ENCODE data around the gene CACNA1S. TPM values are rescaled to one million over a fixed set of nuclear protein-coding genes. Genes with fewer than 3 reads are reported as not detected.

Gene CACNA1S
- total RNA-seq, 1 experiment from 2014 or later = 0.02 TPM

DNA sequence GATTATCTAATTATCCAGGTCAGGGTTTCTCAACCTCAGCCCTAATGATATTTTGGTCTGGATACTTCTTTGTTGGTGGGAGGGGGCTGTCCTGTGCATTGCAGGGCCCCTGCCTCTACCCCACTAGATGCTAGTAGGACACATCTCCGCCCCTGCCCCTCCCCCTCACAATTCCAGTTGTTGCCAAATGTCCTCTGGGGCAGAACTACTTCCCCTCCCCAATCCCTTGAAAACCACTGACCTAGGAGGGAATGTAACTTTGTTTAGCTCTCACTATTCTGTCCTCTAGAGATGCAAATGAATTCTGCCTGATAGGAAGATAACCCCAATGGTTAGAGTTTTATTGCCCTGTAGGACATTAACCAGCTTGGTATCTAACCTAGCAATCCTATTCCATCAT, 8.1 kb downstream of the CACNA1S start (continued):
- TF ChIP-seq, protein P1, sequence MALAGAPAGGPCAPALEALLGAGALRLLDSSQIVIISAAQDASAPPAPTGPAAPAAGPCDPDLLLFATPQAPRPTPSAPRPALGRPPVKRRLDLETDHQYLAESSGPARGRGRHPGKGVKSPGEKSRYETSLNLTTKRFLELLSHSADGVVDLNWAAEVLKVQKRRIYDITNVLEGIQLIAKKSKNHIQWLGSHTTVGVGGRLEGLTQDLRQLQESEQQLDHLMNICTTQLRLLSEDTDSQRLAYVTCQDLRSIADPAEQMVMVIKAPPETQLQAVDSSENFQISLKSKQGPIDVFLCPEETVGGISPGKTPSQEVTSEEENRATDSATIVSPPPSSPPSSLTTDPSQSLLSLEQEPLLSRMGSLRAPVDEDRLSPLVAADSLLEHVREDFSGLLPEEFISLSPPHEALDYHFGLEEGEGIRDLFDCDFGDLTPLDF (CRISPR knock-in tag; IDR thresholded peaks at IDR 0.05) = no peak
- no peak for TF ChIP-seq OVOL2 (CRISPR knock-in tag; IDR thresholded peaks at IDR 0.05; ENCODE audit: borderline replicate concordance)
- no peak for TF ChIP-seq FOXJ3 (CRISPR knock-in tag; IDR thresholded peaks at IDR 0.05; ENCODE audit: borderline replicate concordance)
- TF ChIP-seq GTF2I (CRISPR knock-in tag; conservative IDR thresholded peaks at IDR 0.05) = no peak
- TF ChIP-seq SMAD4 (CRISPR knock-in tag; IDR thresholded peaks at IDR 0.05) = no peak
- TF ChIP-seq, protein P2, sequence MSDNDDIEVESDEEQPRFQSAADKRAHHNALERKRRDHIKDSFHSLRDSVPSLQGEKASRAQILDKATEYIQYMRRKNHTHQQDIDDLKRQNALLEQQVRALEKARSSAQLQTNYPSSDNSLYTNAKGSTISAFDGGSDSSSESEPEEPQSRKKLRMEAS (CRISPR knock-in tag; IDR thresholded peaks at IDR 0.05) = no peak
- TF ChIP-seq, protein P3, sequence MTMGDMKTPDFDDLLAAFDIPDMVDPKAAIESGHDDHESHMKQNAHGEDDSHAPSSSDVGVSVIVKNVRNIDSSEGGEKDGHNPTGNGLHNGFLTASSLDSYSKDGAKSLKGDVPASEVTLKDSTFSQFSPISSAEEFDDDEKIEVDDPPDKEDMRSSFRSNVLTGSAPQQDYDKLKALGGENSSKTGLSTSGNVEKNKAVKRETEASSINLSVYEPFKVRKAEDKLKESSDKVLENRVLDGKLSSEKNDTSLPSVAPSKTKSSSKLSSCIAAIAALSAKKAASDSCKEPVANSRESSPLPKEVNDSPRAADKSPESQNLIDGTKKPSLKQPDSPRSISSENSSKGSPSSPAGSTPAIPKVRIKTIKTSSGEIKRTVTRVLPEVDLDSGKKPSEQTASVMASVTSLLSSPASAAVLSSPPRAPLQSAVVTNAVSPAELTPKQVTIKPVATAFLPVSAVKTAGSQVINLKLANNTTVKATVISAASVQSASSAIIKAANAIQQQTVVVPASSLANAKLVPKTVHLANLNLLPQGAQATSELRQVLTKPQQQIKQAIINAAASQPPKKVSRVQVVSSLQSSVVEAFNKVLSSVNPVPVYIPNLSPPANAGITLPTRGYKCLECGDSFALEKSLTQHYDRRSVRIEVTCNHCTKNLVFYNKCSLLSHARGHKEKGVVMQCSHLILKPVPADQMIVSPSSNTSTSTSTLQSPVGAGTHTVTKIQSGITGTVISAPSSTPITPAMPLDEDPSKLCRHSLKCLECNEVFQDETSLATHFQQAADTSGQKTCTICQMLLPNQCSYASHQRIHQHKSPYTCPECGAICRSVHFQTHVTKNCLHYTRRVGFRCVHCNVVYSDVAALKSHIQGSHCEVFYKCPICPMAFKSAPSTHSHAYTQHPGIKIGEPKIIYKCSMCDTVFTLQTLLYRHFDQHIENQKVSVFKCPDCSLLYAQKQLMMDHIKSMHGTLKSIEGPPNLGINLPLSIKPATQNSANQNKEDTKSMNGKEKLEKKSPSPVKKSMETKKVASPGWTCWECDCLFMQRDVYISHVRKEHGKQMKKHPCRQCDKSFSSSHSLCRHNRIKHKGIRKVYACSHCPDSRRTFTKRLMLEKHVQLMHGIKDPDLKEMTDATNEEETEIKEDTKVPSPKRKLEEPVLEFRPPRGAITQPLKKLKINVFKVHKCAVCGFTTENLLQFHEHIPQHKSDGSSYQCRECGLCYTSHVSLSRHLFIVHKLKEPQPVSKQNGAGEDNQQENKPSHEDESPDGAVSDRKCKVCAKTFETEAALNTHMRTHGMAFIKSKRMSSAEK (CRISPR knock-in tag; IDR thresholded peaks at IDR 0.05; ENCODE audit: borderline replicate concordance) = no peak
- TF ChIP-seq, protein P4, sequence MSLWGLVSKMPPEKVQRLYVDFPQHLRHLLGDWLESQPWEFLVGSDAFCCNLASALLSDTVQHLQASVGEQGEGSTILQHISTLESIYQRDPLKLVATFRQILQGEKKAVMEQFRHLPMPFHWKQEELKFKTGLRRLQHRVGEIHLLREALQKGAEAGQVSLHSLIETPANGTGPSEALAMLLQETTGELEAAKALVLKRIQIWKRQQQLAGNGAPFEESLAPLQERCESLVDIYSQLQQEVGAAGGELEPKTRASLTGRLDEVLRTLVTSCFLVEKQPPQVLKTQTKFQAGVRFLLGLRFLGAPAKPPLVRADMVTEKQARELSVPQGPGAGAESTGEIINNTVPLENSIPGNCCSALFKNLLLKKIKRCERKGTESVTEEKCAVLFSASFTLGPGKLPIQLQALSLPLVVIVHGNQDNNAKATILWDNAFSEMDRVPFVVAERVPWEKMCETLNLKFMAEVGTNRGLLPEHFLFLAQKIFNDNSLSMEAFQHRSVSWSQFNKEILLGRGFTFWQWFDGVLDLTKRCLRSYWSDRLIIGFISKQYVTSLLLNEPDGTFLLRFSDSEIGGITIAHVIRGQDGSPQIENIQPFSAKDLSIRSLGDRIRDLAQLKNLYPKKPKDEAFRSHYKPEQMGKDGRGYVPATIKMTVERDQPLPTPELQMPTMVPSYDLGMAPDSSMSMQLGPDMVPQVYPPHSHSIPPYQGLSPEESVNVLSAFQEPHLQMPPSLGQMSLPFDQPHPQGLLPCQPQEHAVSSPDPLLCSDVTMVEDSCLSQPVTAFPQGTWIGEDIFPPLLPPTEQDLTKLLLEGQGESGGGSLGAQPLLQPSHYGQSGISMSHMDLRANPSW (CRISPR knock-in tag; conservative IDR thresholded peaks at IDR 0.05; ENCODE audit: low read depth) = no peak
- TF ChIP-seq, protein P5, sequence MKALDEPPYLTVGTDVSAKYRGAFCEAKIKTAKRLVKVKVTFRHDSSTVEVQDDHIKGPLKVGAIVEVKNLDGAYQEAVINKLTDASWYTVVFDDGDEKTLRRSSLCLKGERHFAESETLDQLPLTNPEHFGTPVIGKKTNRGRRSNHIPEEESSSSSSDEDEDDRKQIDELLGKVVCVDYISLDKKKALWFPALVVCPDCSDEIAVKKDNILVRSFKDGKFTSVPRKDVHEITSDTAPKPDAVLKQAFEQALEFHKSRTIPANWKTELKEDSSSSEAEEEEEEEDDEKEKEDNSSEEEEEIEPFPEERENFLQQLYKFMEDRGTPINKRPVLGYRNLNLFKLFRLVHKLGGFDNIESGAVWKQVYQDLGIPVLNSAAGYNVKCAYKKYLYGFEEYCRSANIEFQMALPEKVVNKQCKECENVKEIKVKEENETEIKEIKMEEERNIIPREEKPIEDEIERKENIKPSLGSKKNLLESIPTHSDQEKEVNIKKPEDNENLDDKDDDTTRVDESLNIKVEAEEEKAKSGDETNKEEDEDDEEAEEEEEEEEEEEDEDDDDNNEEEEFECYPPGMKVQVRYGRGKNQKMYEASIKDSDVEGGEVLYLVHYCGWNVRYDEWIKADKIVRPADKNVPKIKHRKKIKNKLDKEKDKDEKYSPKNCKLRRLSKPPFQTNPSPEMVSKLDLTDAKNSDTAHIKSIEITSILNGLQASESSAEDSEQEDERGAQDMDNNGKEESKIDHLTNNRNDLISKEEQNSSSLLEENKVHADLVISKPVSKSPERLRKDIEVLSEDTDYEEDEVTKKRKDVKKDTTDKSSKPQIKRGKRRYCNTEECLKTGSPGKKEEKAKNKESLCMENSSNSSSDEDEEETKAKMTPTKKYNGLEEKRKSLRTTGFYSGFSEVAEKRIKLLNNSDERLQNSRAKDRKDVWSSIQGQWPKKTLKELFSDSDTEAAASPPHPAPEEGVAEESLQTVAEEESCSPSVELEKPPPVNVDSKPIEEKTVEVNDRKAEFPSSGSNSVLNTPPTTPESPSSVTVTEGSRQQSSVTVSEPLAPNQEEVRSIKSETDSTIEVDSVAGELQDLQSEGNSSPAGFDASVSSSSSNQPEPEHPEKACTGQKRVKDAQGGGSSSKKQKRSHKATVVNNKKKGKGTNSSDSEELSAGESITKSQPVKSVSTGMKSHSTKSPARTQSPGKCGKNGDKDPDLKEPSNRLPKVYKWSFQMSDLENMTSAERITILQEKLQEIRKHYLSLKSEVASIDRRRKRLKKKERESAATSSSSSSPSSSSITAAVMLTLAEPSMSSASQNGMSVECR (CRISPR knock-in tag; IDR thresholded peaks at IDR 0.05; ENCODE audit: borderline replicate concordance) = no peak
- no peak for TF ChIP-seq ZNF416 (CRISPR knock-in tag; IDR thresholded peaks at IDR 0.05)
- TF ChIP-seq TEAD4 (CRISPR knock-in tag; IDR thresholded peaks at IDR 0.05) = no peak

DNA sequence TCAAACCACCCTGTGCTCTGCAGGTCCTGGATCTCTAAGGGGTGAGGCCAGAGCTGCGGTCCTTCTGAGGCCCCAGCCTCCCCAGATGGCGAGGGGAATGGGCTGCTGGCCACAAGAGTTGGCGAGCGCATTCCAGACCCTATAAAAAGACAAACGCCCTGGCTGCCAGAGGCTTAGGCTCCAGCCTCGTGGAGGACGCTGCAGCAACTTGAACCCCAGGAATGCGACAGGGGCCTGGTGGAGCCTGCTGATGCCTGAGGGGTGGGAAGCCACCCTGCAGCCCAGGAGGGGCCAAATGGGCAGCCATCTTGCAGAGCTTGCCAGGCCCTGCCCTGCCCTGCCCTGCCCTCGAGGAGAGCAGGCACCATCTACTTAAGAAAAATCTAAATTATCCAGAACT, 8.6 kb downstream of the CACNA1S start:
- ChIA-PET POLR2A (no interaction called here), CTCF (interaction anchor here (0.9 to 2.4 kb wide), 5 partner anchors 8 to 132 kb away, joined by 3 to 10 read pairs (median 6); no protein-coding TSS in a partner anchor)
- H3K9me3 Mint-ChIP-seq = no peaks in the 10 kb centered on the region
- no peak for TF ChIP-seq CREB1 (CRISPR knock-in tag; IDR thresholded peaks at IDR 0.05)
- no peak for TF ChIP-seq ATF1 (CRISPR knock-in tag; IDR thresholded peaks at IDR 0.05)
- TF ChIP-seq NFE2L1 (CRISPR knock-in tag; IDR thresholded peaks at IDR 0.05) = no peak
- no peak for TF ChIP-seq ZNF219 (CRISPR knock-in tag; IDR thresholded peaks at IDR 0.05; ENCODE audit: borderline replicate concordance)
- no peak for TF ChIP-seq TEAD4 (CRISPR knock-in tag; IDR thresholded peaks at IDR 0.05)
- no peak for TF ChIP-seq OVOL2 (CRISPR knock-in tag; IDR thresholded peaks at IDR 0.05; ENCODE audit: borderline replicate concordance)
- TF ChIP-seq, protein P6, sequence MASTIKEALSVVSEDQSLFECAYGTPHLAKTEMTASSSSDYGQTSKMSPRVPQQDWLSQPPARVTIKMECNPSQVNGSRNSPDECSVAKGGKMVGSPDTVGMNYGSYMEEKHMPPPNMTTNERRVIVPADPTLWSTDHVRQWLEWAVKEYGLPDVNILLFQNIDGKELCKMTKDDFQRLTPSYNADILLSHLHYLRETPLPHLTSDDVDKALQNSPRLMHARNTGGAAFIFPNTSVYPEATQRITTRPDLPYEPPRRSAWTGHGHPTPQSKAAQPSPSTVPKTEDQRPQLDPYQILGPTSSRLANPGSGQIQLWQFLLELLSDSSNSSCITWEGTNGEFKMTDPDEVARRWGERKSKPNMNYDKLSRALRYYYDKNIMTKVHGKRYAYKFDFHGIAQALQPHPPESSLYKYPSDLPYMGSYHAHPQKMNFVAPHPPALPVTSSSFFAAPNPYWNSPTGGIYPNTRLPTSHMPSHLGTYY (CRISPR knock-in tag; IDR thresholded peaks at IDR 0.05) = no peak
- TF ChIP-seq, protein P7, sequence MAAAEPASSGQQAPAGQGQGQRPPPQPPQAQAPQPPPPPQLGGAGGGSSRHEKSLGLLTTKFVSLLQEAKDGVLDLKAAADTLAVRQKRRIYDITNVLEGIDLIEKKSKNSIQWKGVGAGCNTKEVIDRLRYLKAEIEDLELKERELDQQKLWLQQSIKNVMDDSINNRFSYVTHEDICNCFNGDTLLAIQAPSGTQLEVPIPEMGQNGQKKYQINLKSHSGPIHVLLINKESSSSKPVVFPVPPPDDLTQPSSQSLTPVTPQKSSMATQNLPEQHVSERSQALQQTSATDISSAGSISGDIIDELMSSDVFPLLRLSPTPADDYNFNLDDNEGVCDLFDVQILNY (CRISPR knock-in tag; IDR thresholded peaks at IDR 0.05) = no peak
- DNase-seq (ENCODE audit: low spot score) (no peak), ATAC-seq (no peak)
- H3K4me3 Mint-ChIP-seq = no peak overlapping the region
- no peaks in the 10 kb centered on the region for H3K36me3 Mint-ChIP-seq
- H3K4me1 Mint-ChIP-seq = peaks cover 8% of the 10 kb centered on the region
- peaks cover 7% of the 10 kb centered on the region for H3K27me3 Mint-ChIP-seq (ENCODE audit: low read depth)
- H3K27ac Mint-ChIP-seq = no peak overlapping the region

Measured in WTC11 (cell line).